ENCODE data around the gene MAPK13. TPM values are rescaled to one million over a fixed set of nuclear protein-coding genes. Genes with fewer than 3 reads are reported as not detected.
"Not testable (repeated sequence)": the region's sequence is repeated elsewhere in the genome, so short reads cannot be mapped to it uniquely, and the experiment has no call there.

MAPK13 gene
- total RNA-seq, 1 donor, result 1.1 TPM

DNA sequence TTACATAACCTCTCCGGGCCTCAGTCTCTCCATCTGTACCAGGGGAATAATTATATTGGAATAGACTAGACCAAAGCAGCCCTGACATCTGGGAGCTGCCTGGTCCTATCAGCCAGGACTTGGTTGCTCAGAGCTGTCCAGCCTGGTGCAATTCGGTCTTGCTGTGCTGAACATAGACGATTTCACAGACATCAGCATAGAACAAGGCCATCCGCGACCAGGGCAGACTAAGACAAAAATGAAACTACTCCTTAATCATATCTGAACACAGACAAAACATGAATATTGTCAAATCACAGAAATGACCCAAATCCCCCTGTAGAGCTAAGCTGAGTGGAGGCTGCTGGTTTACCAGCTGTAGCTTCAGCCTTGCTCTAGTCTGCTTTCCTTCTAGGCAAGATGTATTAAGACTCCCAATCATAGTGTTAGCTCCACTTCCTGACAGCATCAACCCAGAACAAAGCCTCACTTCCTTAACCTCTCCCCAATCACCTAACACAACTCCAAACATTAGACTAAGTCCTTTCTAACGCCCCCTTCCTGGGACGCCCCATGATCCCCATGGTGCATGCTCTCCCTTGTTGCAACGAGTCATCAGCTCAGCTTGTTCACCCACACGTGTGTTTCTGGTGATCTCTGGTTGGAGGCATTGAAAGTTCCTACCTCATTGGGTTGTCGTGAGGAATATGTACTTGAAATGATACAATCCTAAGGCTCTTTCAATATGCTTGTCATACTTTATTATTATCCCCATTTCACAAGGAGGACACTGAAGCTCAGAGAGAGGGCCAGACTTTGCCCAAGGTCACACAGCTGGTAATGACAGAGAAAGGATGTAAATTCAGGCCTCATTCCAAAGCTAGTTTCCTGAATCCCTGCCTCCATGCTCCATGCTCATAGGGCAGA is 3.5 kb upstream of the MAPK13 start:
- no peak for DNase-seq (ENCODE audit: low read depth in 2 of 3, low spot score in 2 of 3)

GRCh38 chr6:36127462-36128016 is 2.8 kb upstream of the MAPK13 start:
- DNase-seq (ENCODE audit: low read depth in 2 of 3, low spot score in 2 of 3), result no peak

- no peak for DNase-seq (ENCODE audit: low read depth in 2 of 3, low spot score in 2 of 3)
These were observed 2.2 kb upstream of the MAPK13 start for GRCh38 chr6:36128073-36128472.

GRCh38 chr6:36128793-36129192 is 1.5 kb upstream of the MAPK13 start:
- no peak for DNase-seq (ENCODE audit: low read depth in 2 of 3, low spot score in 2 of 3)

DNA sequence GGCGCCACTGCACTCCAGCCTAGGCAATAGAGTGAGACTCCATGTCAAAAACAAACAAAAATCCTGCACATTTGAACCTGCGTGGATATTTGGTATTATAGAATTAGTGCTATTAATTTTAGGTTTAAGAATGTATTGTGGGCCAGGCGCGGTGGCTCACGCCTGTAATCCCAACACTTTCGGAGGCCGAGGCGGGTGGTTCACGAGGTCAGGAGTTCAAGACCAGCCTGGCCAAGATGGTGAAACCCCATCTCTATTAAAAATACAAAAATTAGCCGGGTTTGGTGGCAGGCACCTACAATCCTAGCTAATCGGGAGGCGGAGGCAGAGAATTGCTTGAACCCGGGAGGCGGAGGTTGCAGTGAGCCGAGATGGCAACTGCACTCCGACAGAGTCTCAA is 979 bp upstream of the MAPK13 start:
- not testable (repeated sequence) for DNase-seq (ENCODE audit: low read depth in 2 of 3, low spot score in 2 of 3)

- DNase-seq (ENCODE audit: low read depth in 2 of 3, low spot score in 2 of 3), result peak in 1 of 3 donors; percentile 28
These were observed 576 bp downstream of the MAPK13 start for GRCh38 chr6:36130667-36131510.

- DNase-seq (ENCODE audit: low read depth in 2 of 3, low spot score in 2 of 3), result peak in 2 of 3 donors; percentile 71 to 80
These were observed 1.4 kb downstream of the MAPK13 start for GRCh38 chr6:36131511-36132245.

DNA sequence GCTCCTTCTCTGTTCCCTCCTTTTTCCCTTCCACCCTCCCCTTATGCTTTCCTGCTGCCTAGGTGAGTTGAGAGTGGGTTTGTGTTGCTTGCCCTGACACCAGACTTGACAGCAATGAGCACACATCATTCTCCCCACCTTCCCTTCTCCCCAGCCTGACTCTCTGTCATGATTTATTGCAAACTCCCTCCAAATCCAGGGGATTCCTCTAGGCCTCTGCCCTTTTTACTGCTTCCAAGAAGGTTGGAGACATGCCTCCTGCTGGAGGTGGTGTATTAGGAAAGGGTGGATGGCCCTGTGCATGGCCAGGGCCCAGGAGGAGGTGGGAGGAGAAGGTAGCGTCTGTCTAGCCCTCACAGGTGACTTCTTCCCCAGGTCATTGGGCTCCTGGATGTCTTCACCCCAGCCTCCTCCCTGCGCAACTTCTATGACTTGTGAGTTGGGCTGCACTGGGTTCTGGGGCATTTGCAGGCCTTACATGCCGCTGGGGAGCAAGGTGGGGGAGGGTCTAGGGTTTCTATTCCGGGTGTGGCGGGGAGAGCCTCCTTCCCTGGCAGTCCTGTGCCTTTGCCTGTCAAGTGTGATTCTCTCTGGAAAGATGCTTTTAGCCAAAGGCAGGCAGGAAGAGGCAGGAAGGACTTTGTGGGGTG is 2.1 kb downstream of the MAPK13 start:
- DNase-seq (ENCODE audit: low read depth in 2 of 3, low spot score in 2 of 3), result no peak

- no peak for DNase-seq (ENCODE audit: low read depth in 2 of 3, low spot score in 2 of 3)
These were observed 2.8 kb downstream of the MAPK13 start for GRCh38 chr6:36133148-36133547.

GRCh38 chr6:36133912-36134311 is 3.6 kb downstream of the MAPK13 start:
- no peak for DNase-seq (ENCODE audit: low read depth in 2 of 3, low spot score in 2 of 3)

GRCh38 chr6:36135053-36135731 is 4.9 kb downstream of the MAPK13 start:
- no peak for DNase-seq (ENCODE audit: low read depth in 2 of 3, low spot score in 2 of 3)

- no peak for DNase-seq (ENCODE audit: low read depth in 2 of 3, low spot score in 2 of 3)
These were observed 5.7 kb downstream of the MAPK13 start for GRCh38 chr6:36136034-36136433.

GRCh38 chr6:36136551-36136950 is 6.2 kb downstream of the MAPK13 start:
- DNase-seq (ENCODE audit: low read depth in 2 of 3, low spot score in 2 of 3), result no peak

DNA sequence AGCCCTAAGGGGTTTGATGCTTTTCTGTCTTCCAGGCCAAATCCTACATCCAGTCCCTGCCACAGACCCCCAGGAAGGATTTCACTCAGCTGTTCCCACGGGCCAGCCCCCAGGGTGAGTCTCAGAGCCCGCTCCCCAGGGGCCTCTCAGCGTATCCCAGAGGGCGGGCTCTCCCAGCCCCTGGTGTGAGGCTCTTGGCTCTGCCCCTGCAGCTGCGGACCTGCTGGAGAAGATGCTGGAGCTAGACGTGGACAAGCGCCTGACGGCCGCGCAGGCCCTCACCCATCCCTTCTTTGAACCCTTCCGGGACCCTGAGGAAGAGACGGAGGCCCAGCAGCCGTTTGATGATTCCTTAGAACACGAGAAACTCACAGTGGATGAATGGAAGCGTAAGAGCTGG is 8.4 kb downstream of the MAPK13 start:
- DNase-seq (ENCODE audit: low read depth in 2 of 3, low spot score in 2 of 3), result no peak

- peak in 1 of 3 donors; percentile 59 for DNase-seq (ENCODE audit: low read depth in 2 of 3, low spot score in 2 of 3)
These were observed 9.1 kb downstream of the MAPK13 start for GRCh38 chr6:36139431-36139830.

- DNase-seq (ENCODE audit: low read depth in 2 of 3, low spot score in 2 of 3), result no peak
These were observed 9.8 kb downstream of the MAPK13 start for GRCh38 chr6:36139991-36140710.

- DNase-seq (ENCODE audit: low read depth in 2 of 3, low spot score in 2 of 3), result no peak
These were observed 10.8 kb downstream of the MAPK13 start for GRCh38 chr6:36141091-36141490.

GRCh38 chr6:36141961-36142360 is 11.6 kb downstream of the MAPK13 start:
- no peak for DNase-seq (ENCODE audit: low read depth in 2 of 3, low spot score in 2 of 3)
